Psoas muscle (tissue), 8 donors: ENCODE data around the gene SETBP1. TPM values are rescaled to one million over a fixed set of nuclear protein-coding genes. Genes with fewer than 3 reads are reported as not detected.

Experiments used
- ATAC-seq, 4 donors: fragments of 200-7000 bp; cut with Tn5 transposase; one replicate each; pipeline ENCODE4 v1.9.1; 2020; ENCODE audit warnings: moderate library complexity in 3 of 4, mild to moderate bottlenecking in 2 of 4
- DNase-seq, 2 donors: peaks; one replicate each; pipeline ENCODE4 v3.0.0-alpha.2; 2020
- H3K27ac ChIP-seq: fragments of 200-600 bp; one replicate; pipeline ENCODE4 v1.8.0; 2022
- H3K27me3 ChIP-seq, 3 donors: fragments of 200-600 bp in 1 of 3; one replicate each; pipeline versions ENCODE4 v1.6.1 to v1.8.0; 2013 to 2022; ENCODE audit warnings: low read length in 2 of 3, mild to moderate bottlenecking in 2 of 3, moderate library complexity in 1 of 3; ENCODE audit not compliant: insufficient read depth in 3 of 3
- H3K36me3 ChIP-seq, 2 donors: fragments of 200-600 bp in 1 of 2; one replicate each; pipeline versions ENCODE4 v1.6.1 to v1.8.0; 2013 to 2022; ENCODE audit warnings: low read depth in 1 of 2, mild to moderate bottlenecking in 1 of 2, moderate library complexity in 1 of 2; ENCODE audit not compliant: insufficient read depth in 1 of 2
- H3K4me1 ChIP-seq: fragments of 200-600 bp; one replicate; pipeline ENCODE4 v1.8.0; 2022
- H3K4me3 ChIP-seq: fragments of 200-600 bp; one replicate; pipeline ENCODE4 v1.8.0; 2022; ENCODE audit warnings: mild to moderate bottlenecking
- H3K9me3 ChIP-seq: fragments of 200-600 bp; one replicate; pipeline ENCODE4 v1.8.0; 2022
- CTCF ChIP-seq: fragments of 200-600 bp; IDR thresholded peaks from one replicate; pipeline ENCODE4 v1.8.0; 2022; ENCODE audit warnings: antibody characterized with exemption
- WGBS, 3 donors: extraction: QIAGEN DNeasy Blood & Tissue Kit; methylation state at CpG; one replicate each; pipeline versions ENCODE4 v1.1.6 to v1.1.7; 2013; 5-methylcytosine and 5-hydroxymethylcytosine counted together
- intact Hi-C, 2 donors: fragments of 100-400 bp; cut with DNase I; formaldehyde crosslinking; loops; one replicate each; pipeline versions ENCODE4 v1.11.0 to v1.14.2; 2022
- polyA plus RNA-seq, 3 donors: library from polyadenylated mRNA; stranded (reverse); fragments of 200-250 nt; gene quantifications; one replicate each; pipeline ENCODE4 v1.2.3, GENCODE V29; 2013
- total RNA-seq, 4 donors: library from RNA; stranded (reverse); fragmentation: NEBNext Ultra II Directional in 2 of 4; extraction: Animal tissue kit (Norgen Biotek cat#: 25700) in 2 of 4; gene quantifications; one replicate each; pipeline versions ENCODE4 v1.2.1 to v1.2.4, GENCODE V29; 2021 to 2023
- donor health status: healthy with polysubstance abuse.
- donor health status: DM: no; HTN: no; CAD: no; lungs with moderate emphysema.
- donor health status: Bipolar disorder and iron deficiency.
- donor health status: healthy.
- donor health status: DM: yes; HTN: yes; CAD: no.
- donor health status: DM: no; HTN: no; CAD: no.
- donor health status: DM: no; HTN: no; CAD: no.
- donor health status: DM: yes; HTN: yes; CAD: no.

SETBP1 gene
- total and polyA plus RNA-seq, 7 donors = 0.61 to 21.0 (median 10.5) TPM

GRCh38 chr18:44702594-44702993 is 21.9 kb downstream of the SETBP1 start:
- intact Hi-C loops = no loop called here
- Histone ChIP-seq H3K9me3 (no peaks in the 10 kb centered on the region), H3K4me1 (peaks cover 44% of the 10 kb centered on the region), H3K27ac (no peak overlapping the region), H3K4me3 (no peak overlapping the region), H3K27me3 (no peaks in the 10 kb centered on the region), H3K36me3 (no peaks in the 10 kb centered on the region)
- no peak for TF ChIP-seq CTCF
- ATAC-seq (no peak), DNase-seq (no peak)
- 76 to 97% (median 90%) methylated on average over 1 of the region's 1 CpG for WGBS, 3 donors

GRCh38 chr18:44704135-44704789 is 23.6 kb downstream of the SETBP1 start:
- Histone ChIP-seq H3K27ac (no peak overlapping the region), H3K4me3 (no peak overlapping the region), H3K27me3 (no peaks in the 10 kb centered on the region), H3K4me1 (peaks cover 57% of the 10 kb centered on the region), H3K36me3 (no peaks in the 10 kb centered on the region), H3K9me3 (no peaks in the 10 kb centered on the region)
- ATAC-seq (no peak), DNase-seq (no peak)
- TF ChIP-seq CTCF = no peak
- intact Hi-C loops = no loop called here
- 82 to 95% (median 86%) methylated on average over 1 of the region's 1 CpG for WGBS, 3 donors

- peaks cover 61% of the 10 kb centered on the region for H3K4me1 ChIP-seq
- H3K27ac ChIP-seq = no peak overlapping the region
- intact Hi-C loops = no loop called here
- no peaks in the 10 kb centered on the region for H3K27me3 ChIP-seq
- H3K4me3 ChIP-seq = no peak overlapping the region
- TF ChIP-seq CTCF = no peak
- WGBS, 3 donors = 90 to 96% (median 92%) methylated on average over 2 of the region's 2 CpGs
- ATAC-seq (no peak), DNase-seq (no peak)
- no peaks in the 10 kb centered on the region for H3K9me3 ChIP-seq
- H3K36me3 ChIP-seq = no peaks in the 10 kb centered on the region
These were observed 24.5 kb downstream of the SETBP1 start for GRCh38 chr18:44705075-44705675.

GRCh38 chr18:44708451-44709083 is 27.9 kb downstream of the SETBP1 start:
- Histone ChIP-seq H3K27ac (peak overlapping the region; percentile 43), H3K4me1 (peaks cover 47% of the 10 kb centered on the region), H3K4me3 (no peak overlapping the region), H3K27me3 (no peaks in the 10 kb centered on the region), H3K36me3 (no peaks in the 10 kb centered on the region), H3K9me3 (no peaks in the 10 kb centered on the region)
- 50 to 68% (median 53%) methylated on average over 9 of the region's 9 CpGs for WGBS, 3 donors
- DNase-seq = no peak
- ATAC-seq = peak; percentile 59 to 87 (median 72)
- intact Hi-C loops = no loop called here
- TF ChIP-seq CTCF = no peak
